HepG2 (cell line): Measurements from ENCODE around the gene MPV17L2. TPM values are rescaled to one million over a fixed set of nuclear protein-coding genes. Genes with fewer than 3 reads are reported as not detected.

Experiments used
- ATAC-seq: fragments of 200-7000 bp; cut with Tn5 transposase; 3 replicates; pipeline ENCODE4 v1.9.1; 2020; ENCODE audit warnings: mild to moderate bottlenecking, moderate library complexity
- BruUV-seq: library from RNA; stranded (reverse); fragments of 400-500 nt; replicated peaks from 2 replicates; lab custom pipeline; 2021; lab: Mats Ljungman, UMichigan
- CTCF ChIA-PET: fragments of 300-600 bp; formaldehyde crosslinking; extraction: SDS; loops from one replicate; lab custom pipeline; 2021; ENCODE audit warnings: low total read pairs, inconsistent platforms, low intra/inter-chr PET ratio; lab: Yijun Ruan, JAX
- POLR2A ChIA-PET: fragments of 350-600 bp; sonication (Branson Sonifier 250); formaldehyde crosslinking; loops from one replicate; lab custom pipeline; 2020; ENCODE audit warnings: antibody characterized with exemption, inconsistent platforms; lab: Yijun Ruan, JAX
- DNase-seq: peaks from one replicate; pipeline ENCODE4 v3.0.0-alpha.2; 2015; ENCODE audit warnings: low spot score
- FAIRE-seq: peaks from 3 replicates; lab custom pipeline; 2011; peaks lifted over from hg19 to GRCh38; lab: Jason Lieb, UNC
- H2AFZ ChIP-seq: one replicate; pipeline ENCODE4 v1.6.1; 2011; ENCODE audit warnings: low read length, inconsistent platforms
- H3K27ac ChIP-seq: fragments of 300-600 bp; 3 replicates; pipeline ENCODE4 v1.8.0; 2011; ENCODE audit warnings: mixed run types, mild to moderate bottlenecking, mixed read lengths, low read length, inconsistent platforms; ENCODE audit not compliant: insufficient read depth; ENCODE audit errors: extremely low read length
- H3K27me3 ChIP-seq, 2 experiments: fragments of 200-600 bp in 1 of 2; 2 replicates in 1 of 2; 3 replicates in 1 of 2; pipeline versions ENCODE4 v1.6.0 to v1.8.0; 2011; ENCODE audit warnings: low read length in 2 of 2, mild to moderate bottlenecking in 2 of 2, moderate library complexity in 2 of 2, inconsistent platforms in 1 of 2; ENCODE audit not compliant: insufficient read depth in 2 of 2, control insufficient read depth in 1 of 2
- H3K36me3 ChIP-seq, 2 experiments: fragments of 200-600 bp in 1 of 2; replicated peaks in 1 of 2; 2 replicates in 1 of 2; 3 replicates in 1 of 2; pipeline versions ENCODE4 v1.5.1 to v1.8.0; 2011; ENCODE audit warnings: low read length in 2 of 2, inconsistent platforms in 1 of 2; ENCODE audit not compliant: insufficient read depth in 2 of 2, control insufficient read depth in 1 of 2
- H3K4me1 ChIP-seq: 2 replicates; pipeline ENCODE4 v1.5.1; 2012; ENCODE audit warnings: low read length, inconsistent platforms; ENCODE audit not compliant: insufficient read depth
- H3K4me2 ChIP-seq: 2 replicates; pipeline ENCODE4 v1.6.0; 2011; ENCODE audit warnings: low read depth, low read length, inconsistent platforms
- H3K4me3 ChIP-seq, 3 experiments: fragments of 200-600 bp in 1 of 3; sonication (generic), shearing (Covaris generic) in 1 of 3; replicated peaks in 1 of 3; 2 replicates each; pipeline ENCODE4 v1.5.1; 2011 to 2016; ENCODE audit warnings: low read length in 3 of 3, inconsistent platforms in 2 of 3, low read depth in 2 of 3, mild to moderate bottlenecking in 2 of 3, control low read depth in 1 of 3, mixed read lengths in 1 of 3; ENCODE audit not compliant: insufficient read depth in 1 of 3
- H3K79me2 ChIP-seq: one replicate; pipeline ENCODE4 v1.6.1; 2011; ENCODE audit warnings: low read length, inconsistent platforms; ENCODE audit not compliant: insufficient read depth
- H3K9ac ChIP-seq: 2 replicates; pipeline ENCODE4 v1.6.0; 2011; ENCODE audit warnings: mild to moderate bottlenecking, low read depth, low read length, inconsistent platforms; ENCODE audit not compliant: insufficient read depth
- H3K9me3 ChIP-seq: 2 replicates; pipeline ENCODE4 v1.5.1; 2012; ENCODE audit warnings: mild to moderate bottlenecking, low read length
- H4K20me1 ChIP-seq: 2 replicates; pipeline ENCODE4 v1.6.0; 2011; ENCODE audit warnings: inconsistent platforms, mild to moderate bottlenecking, low read length, moderate library complexity; ENCODE audit not compliant: insufficient read depth
- ERF ChIP-seq: IDR thresholded peaks from 2 replicates; pipeline ENCODE4 v1.6.1; 2018; ENCODE audit warnings: missing biosample characterization, missing genetic modification reagents
- FOXC1 ChIP-seq: sonication (generic); formaldehyde crosslinking; IDR thresholded peaks from 2 replicates; pipeline ENCODE4 v1.8.0; 2022; ENCODE audit warnings: mild to moderate bottlenecking, missing genetic modification reagents, borderline replicate concordance
- FOXK2 ChIP-seq: fragments of 450-650 bp; IDR thresholded peaks from 2 replicates; pipeline ENCODE4 v1.6.1; 2016
- HNF4A ChIP-seq: sonication (generic); formaldehyde crosslinking; IDR thresholded peaks from 2 replicates; pipeline ENCODE4 v1.4.0; 2020; ENCODE audit warnings: missing genetic modification reagents
- MXD4 ChIP-seq: IDR thresholded peaks from 2 replicates; pipeline ENCODE4 v1.6.1; 2016; ENCODE audit warnings: mild to moderate bottlenecking, missing biosample characterization, missing genetic modification reagents
- NR1H2 ChIP-seq: sonication (generic); formaldehyde crosslinking; IDR thresholded peaks from 2 replicates; pipeline ENCODE4 v1.8.1; 2022; ENCODE audit warnings: low read depth, missing genetic modification reagents, borderline replicate concordance
- PCBP2 ChIP-seq: fragments of 200-400 bp; formaldehyde crosslinking; optimal IDR thresholded peaks from 2 replicates; pipeline ENCODE3; 2018; ENCODE audit warnings: low read length, low read depth; ENCODE audit not compliant: poor library complexity, severe bottlenecking
- RAD21 ChIP-seq: fragments of 450-650 bp; formaldehyde crosslinking; IDR thresholded peaks from 2 replicates; pipeline ENCODE4 v1.5.0; 2020; ENCODE audit warnings: mild to moderate bottlenecking
- TFDP1 ChIP-seq: IDR thresholded peaks from 2 replicates; pipeline ENCODE4 v1.6.1; 2016; ENCODE audit warnings: missing compliant biosample characterization, missing genetic modification reagents, borderline replicate concordance
- ZGPAT ChIP-seq: IDR thresholded peaks from 2 replicates; pipeline ENCODE4 v1.6.1; 2016; ENCODE audit warnings: mild to moderate bottlenecking
- ZKSCAN8 ChIP-seq: IDR thresholded peaks from 2 replicates; pipeline ENCODE4 v1.6.1; 2016; ENCODE audit warnings: borderline replicate concordance, missing genetic modification reagents, missing compliant biosample characterization
- ZNF496 ChIP-seq: sonication (generic); formaldehyde crosslinking; IDR thresholded peaks from 2 replicates; pipeline ENCODE4 v1.8.1; 2023; ENCODE audit warnings: mild to moderate bottlenecking, moderate library complexity, missing genetic modification reagents; ENCODE audit not compliant: insufficient replicate concordance
- ZNF629 ChIP-seq: sonication (generic); formaldehyde crosslinking; conservative IDR thresholded peaks from 2 replicates; pipeline ENCODE4 v1.5.0; 2020; ENCODE audit warnings: missing genetic modification reagents
- WGBS: methylation state at CpG from one replicate; pipeline ENCODE4 v1.1.6; 2017; ENCODE audit warnings: low lambda C conversion rate; 5-methylcytosine and 5-hydroxymethylcytosine counted together
- in situ Hi-C: cut with HindIII; loops from 2 replicates; pipeline ENCODE4 v1.10.0; 2017; ENCODE audit warnings: low pct_unique_long_range_greater_than_20kb; ENCODE audit not compliant: extremely low pct_ligation_motif_present
- intact Hi-C: fragments of 100-400 bp; cut with micrococcal nuclease; formaldehyde crosslinking; loops from one replicate; pipeline ENCODE4 v1.10.0; 2022; ENCODE audit not compliant: unreplicated experiment
- polyA plus RNA-seq, 8 experiments: library from polyadenylated mRNA; depleted of rRNA in 3 of 8; stranded (reverse) in 7 of 8; unstranded in 1 of 8; fragments of >200 nt; fragmentation: Illumina TruSeq in 4 of 8; extraction: Trizol in 4 of 8; gene quantifications; 2 replicates each; pipeline versions ENCODE4 v1.2.1 to v1.2.3, GENCODE V29; 2011 to 2016; ENCODE audit warnings: low read depth in 4 of 8, missing spikeins in 1 of 8, mixed read lengths in 1 of 8; ENCODE audit not compliant: insufficient read depth in 1 of 8
- total RNA-seq, 5 experiments: library from RNA; depleted of rRNA; stranded (reverse); fragments of >200 nt; fragmentation: Illumina TruSeq; extraction: Trizol; gene quantifications; 2 replicates each; pipeline ENCODE4 v1.2.3, GENCODE V29; 2016; ENCODE audit warnings: low read depth in 1 of 5

The MPV17L2 gene
- total and polyA plus RNA-seq, 2 of the 13 experiments (the other 11 are each of a cell fraction or from before 2014, with no cell fraction given): 13.6 to 16.7 TPM

GRCh38 chr19:18206018-18206417 is 13.0 kb downstream of the MPV17L2 start:
- Histone ChIP-seq H3K9ac (no peak overlapping the region), H3K4me3 (no peak overlapping the region), H3K79me2 (no peaks in the 10 kb centered on the region), H3K4me2 (peak overlapping the region; percentile 87; the same call in 1 of the 2 replicates), H3K27me3 (peaks cover 0 to 8% of the 10 kb centered on the region in 2 experiments; a peak in 1 of 5 replicates), H3K36me3 (0 out of 5 replicates have a peak, but pooled peaks cover 0 to 1% of the 10 kb centered on the region in 2 experiments), H3K27ac (no peak overlapping the region), H3K9me3 (no peaks in the 10 kb centered on the region), H3K4me1 (peaks cover 13% of the 10 kb centered on the region), H4K20me1 (no peaks in the 10 kb centered on the region)
- DNase-seq (no peak), ATAC-seq (no peak), FAIRE-seq (no peak)
- intact Hi-C loops (loop anchor here (5.0 kb wide), 1 partner anchor 206 kb away; no protein-coding TSS in a partner anchor), in situ Hi-C loops (loop anchor here (5.0 to 10.0 kb wide), 2 partner anchors 46 to 209 kb away; partner anchors contain the start of gene SSBP4)
- POLR2A ChIA-PET: interaction anchor here (1.0 to 4.0 kb wide), 5 partner anchors 14 to 347 kb away, joined by 3 to 27 read pairs (median 4); partner anchors contain the start of genes GDF15, IQCN and MPV17L2
- WGBS: 75% methylated on average over 12 of the region's 12 CpGs
- CTCF ChIA-PET: no interaction called here
- BruUV-seq: no TSS peak
- no peak for TF ChIP-seq PCBP2
- TF ChIP-seq, all 625 proteins: peak for 0
- H2AFZ ChIP-seq: no peak overlapping the region

GRCh38 chr19:18208098-18208951 is 15.3 kb downstream of the MPV17L2 start:
- no peak overlapping the region for H3K27ac ChIP-seq
- peaks cover 0 to 8% of the 10 kb centered on the region in 2 experiments; a peak in 1 of 5 replicates for H3K27me3 ChIP-seq
- H4K20me1 ChIP-seq: no peaks in the 10 kb centered on the region
- ChIA-PET POLR2A (no interaction called here), CTCF (interaction anchor here (1.2 to 3.2 kb wide), 2 partner anchors 43 to 202 kb away, joined by 3 to 38 read pairs; no protein-coding TSS in a partner anchor)
- H3K4me1 ChIP-seq: peaks cover 8% of the 10 kb centered on the region
- no peak overlapping the region for H3K4me3 ChIP-seq
- intact Hi-C loops: loop anchor here (1.0 to 5.0 kb wide), 2 partner anchors 44 to 204 kb away; no protein-coding TSS in a partner anchor
- 15% methylated on average over 12 of the region's 32 CpGs for WGBS
- no peak overlapping the region for H2AFZ ChIP-seq
- no peaks in the 10 kb centered on the region for H3K79me2 ChIP-seq
- H3K36me3 ChIP-seq: no peaks in the 10 kb centered on the region
- no peak for ATAC-seq
- in situ Hi-C loops: loop anchor here (5.0 to 10.0 kb wide), 2 partner anchors 44 to 206 kb away; partner anchors contain the start of gene SSBP4
- no peaks in the 10 kb centered on the region for H3K9me3 ChIP-seq
- H3K9ac ChIP-seq: no peak overlapping the region
- no peak overlapping the region for H3K4me2 ChIP-seq
- no peak for FAIRE-seq
- DNase-seq: no peak
- no TSS peak for BruUV-seq
- TF ChIP-seq NR1H2 (no peak), ERF (CRISPR knock-in tag) (0 out of 2 replicates have a peak, but pooled peaks have one; percentile 22), ZNF496 (no peak), ZKSCAN8 (CRISPR knock-in tag) (0 out of 2 replicates have a peak, but pooled peaks have one; percentile 32), RAD21 (peak; percentile 53; the same call in 1 of the 2 replicates), ZNF629 (CRISPR knock-in tag) (peak; percentile 93), TFDP1 (CRISPR knock-in tag) (no peak), FOXK2 (no peak), HNF4A (CRISPR knock-in tag) (peak; percentile 24), MXD4 (CRISPR knock-in tag) (0 out of 2 replicates have a peak, but pooled peaks have one; percentile 24), FOXC1 (CRISPR knock-in tag) (no peak), ZGPAT (CRISPR knock-in tag) (no peak)
